Heart left ventricle (tissue), 13 donors: ENCODE results near the gene ZMIZ1.

Experiments
- CTCF ChIP-seq, 12 donors: fragments of 200-600 bp; sonication (generic) in 4 of 12; IDR thresholded peaks; one replicate each; pipeline versions ENCODE4 v1.5.0 to v1.8.0; 2018 to 2022; ENCODE audit warnings: antibody characterized with exemption in 12 of 12, mild to moderate bottlenecking in 5 of 12
- POLR2A ChIP-seq, 2 donors: fragments of 450-650 bp; IDR thresholded peaks; one replicate each; pipeline ENCODE4 v1.6.1; 2017; ENCODE audit warnings: antibody characterized with exemption in 2 of 2, mild to moderate bottlenecking in 2 of 2, moderate library complexity in 2 of 2
- donor health status: ischemic (EF 13 %, LVEDD 7.1; RV severe dilation, severe dysfunction).
- donor health status: DM: no; HTN: yes; CAD: no.
- donor health status: DM: no; HTN: no; CAD: no.
- donor health status: ischemic (EF 25% LVEDD 6.9; RV normal size, moderate dysfunction).
- donor health status: ischemic (EF 25% LVEDD 5.7; RV mildly dilated, moderate dysfunction).
- donor health status: ischemic (EF 35%, LVEDD 5.7; RV mildly dilated, moderate dysfunction).
- donor health status: nonischemic (EF 11% LVEDD 7.7; RV severe dilation, severe dysfunction).
- donor health status: DM: yes; HTN: yes; CAD: no.
- donor health status: PGD.
- donor health status: ischemic (EF 29% LVEDD 5.4; RV normal size, mild dysfunction).
- donor health status: nonischemic (EF 23%, LVEDD 6.1; RV moderate dilation, normal function).

- no peak for TF ChIP-seq CTCF (IDR thresholded peaks at IDR 0.05)
- no peak for TF ChIP-seq POLR2A (IDR thresholded peaks at IDR 0.05)
Measured at GRCh38 chr10:79093658-79094411, 25.1 kb downstream of the ZMIZ1 start.
